Hepatocyte (in vitro differentiated cells): ENCODE data around the gene EDNRA.

ENCODE experiments used
- EZH2 ChIP-seq: fragments of 200-600 bp; sonication (generic); IDR thresholded peaks from 2 replicates; pipeline ENCODE4 v1.6.1; 2016; ENCODE audit warnings: antibody characterized with exemption, mild to moderate bottlenecking, borderline replicate concordance
- EZH2phosphoT487 ChIP-seq: fragments of 200-600 bp; sonication (generic); IDR thresholded peaks from one replicate; pipeline ENCODE4 v1.6.1; 2018; ENCODE audit warnings: antibody characterized with exemption, mild to moderate bottlenecking, low read depth, moderate library complexity; ENCODE audit not compliant: unreplicated experiment, severe bottlenecking
- TF ChIP-seq, protein P1 (sequence below): fragments of 200-600 bp; sonication (generic); IDR thresholded peaks from 2 replicates; pipeline ENCODE4 v1.5.1; 2016; ENCODE audit warnings: antibody characterized with exemption, mild to moderate bottlenecking; ENCODE audit not compliant: poor library complexity

- TF ChIP-seq, protein P1, sequence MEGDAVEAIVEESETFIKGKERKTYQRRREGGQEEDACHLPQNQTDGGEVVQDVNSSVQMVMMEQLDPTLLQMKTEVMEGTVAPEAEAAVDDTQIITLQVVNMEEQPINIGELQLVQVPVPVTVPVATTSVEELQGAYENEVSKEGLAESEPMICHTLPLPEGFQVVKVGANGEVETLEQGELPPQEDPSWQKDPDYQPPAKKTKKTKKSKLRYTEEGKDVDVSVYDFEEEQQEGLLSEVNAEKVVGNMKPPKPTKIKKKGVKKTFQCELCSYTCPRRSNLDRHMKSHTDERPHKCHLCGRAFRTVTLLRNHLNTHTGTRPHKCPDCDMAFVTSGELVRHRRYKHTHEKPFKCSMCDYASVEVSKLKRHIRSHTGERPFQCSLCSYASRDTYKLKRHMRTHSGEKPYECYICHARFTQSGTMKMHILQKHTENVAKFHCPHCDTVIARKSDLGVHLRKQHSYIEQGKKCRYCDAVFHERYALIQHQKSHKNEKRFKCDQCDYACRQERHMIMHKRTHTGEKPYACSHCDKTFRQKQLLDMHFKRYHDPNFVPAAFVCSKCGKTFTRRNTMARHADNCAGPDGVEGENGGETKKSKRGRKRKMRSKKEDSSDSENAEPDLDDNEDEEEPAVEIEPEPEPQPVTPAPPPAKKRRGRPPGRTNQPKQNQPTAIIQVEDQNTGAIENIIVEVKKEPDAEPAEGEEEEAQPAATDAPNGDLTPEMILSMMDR: no peak
- TF ChIP-seq EZH2 (no peak), EZH2phosphoT487 (no peak)
These were observed 52.4 kb downstream of the EDNRA start for GRCh38 chr4:147533331-147533730.
